ENCODE results near the gene EPDR1. TPM values are rescaled to one million over a fixed set of nuclear protein-coding genes. Genes with fewer than 3 reads are reported as not detected.

Gene EPDR1
- polyA plus RNA-seq, 1 donor (not counting 4 experiments of a cell fraction or from before 2014, with no cell fraction given) = not detected

DNA sequence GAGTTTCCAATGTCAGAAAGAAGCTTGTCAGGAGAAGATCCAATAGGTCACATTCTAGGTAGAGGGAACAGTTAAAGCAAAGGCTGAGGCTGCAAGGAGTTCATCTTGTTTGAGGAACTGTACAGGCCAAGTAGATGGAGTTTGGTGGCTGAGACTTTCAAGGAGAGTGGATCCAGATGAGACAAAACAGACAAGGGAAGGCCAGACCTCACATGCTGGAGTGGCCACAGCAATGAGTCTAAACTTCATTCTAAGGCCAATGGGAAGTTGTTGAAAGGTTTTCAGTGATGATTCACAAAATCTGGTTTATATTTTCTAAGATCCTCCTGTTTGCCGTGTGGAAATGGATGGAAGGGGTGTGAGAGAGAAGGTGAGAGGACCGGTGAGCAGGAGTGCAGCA, 40.0 kb downstream of the EPDR1 start:
- Histone ChIP-seq H3K9me3 (ENCODE audit: control insufficient read depth, low read depth, low read length) (no peaks in the 10 kb centered on the region), H3K27ac (ENCODE audit: control insufficient read depth, insufficient read depth, low read length) (no peak overlapping the region), H3K9ac (ENCODE audit: control insufficient read depth, extremely low read depth, insufficient read depth, low read length) (no peak overlapping the region), H3K9me1 (ENCODE audit: control insufficient read depth, extremely low read depth, insufficient read depth, low read length) (no peaks in the 10 kb centered on the region), H3K4me2 (ENCODE audit: control insufficient read depth, extremely low read depth, insufficient read depth, low read depth, low read length) (no peak overlapping the region), H3K4me3 (ENCODE audit: control insufficient read depth in 2 of 3, extremely low read depth in 1 of 3, insufficient read depth in 2 of 3, low read depth in 1 of 3, low read length in 3 of 3) (no peak overlapping the region), H3K27me3 (ENCODE audit: control insufficient read depth, extremely low read depth, insufficient read depth, low read length) (no peaks in the 10 kb centered on the region), H3K36me3 (ENCODE audit: control insufficient read depth in 2 of 2, extremely low read depth in 1 of 2, insufficient read depth in 2 of 2, low read length in 2 of 2) (no peaks in the 10 kb centered on the region), H3K79me2 (ENCODE audit: control insufficient read depth, insufficient read depth, low read length) (no peaks in the 10 kb centered on the region), H3K4me1 (ENCODE audit: control insufficient read depth, extremely low read depth, insufficient read depth, low read length) (no peaks in the 10 kb centered on the region), H2AFZ (ENCODE audit: control insufficient read depth, low read length) (no peak overlapping the region), H4K20me1 (ENCODE audit: control insufficient read depth, extremely low read depth, insufficient read depth, low read length) (no peaks in the 10 kb centered on the region)
- TF ChIP-seq, protein P1, sequence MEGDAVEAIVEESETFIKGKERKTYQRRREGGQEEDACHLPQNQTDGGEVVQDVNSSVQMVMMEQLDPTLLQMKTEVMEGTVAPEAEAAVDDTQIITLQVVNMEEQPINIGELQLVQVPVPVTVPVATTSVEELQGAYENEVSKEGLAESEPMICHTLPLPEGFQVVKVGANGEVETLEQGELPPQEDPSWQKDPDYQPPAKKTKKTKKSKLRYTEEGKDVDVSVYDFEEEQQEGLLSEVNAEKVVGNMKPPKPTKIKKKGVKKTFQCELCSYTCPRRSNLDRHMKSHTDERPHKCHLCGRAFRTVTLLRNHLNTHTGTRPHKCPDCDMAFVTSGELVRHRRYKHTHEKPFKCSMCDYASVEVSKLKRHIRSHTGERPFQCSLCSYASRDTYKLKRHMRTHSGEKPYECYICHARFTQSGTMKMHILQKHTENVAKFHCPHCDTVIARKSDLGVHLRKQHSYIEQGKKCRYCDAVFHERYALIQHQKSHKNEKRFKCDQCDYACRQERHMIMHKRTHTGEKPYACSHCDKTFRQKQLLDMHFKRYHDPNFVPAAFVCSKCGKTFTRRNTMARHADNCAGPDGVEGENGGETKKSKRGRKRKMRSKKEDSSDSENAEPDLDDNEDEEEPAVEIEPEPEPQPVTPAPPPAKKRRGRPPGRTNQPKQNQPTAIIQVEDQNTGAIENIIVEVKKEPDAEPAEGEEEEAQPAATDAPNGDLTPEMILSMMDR (optimal IDR thresholded peaks at IDR 0.05 in 1 of 3, IDR thresholded peaks at IDR 0.05 in 1 of 3, conservative IDR thresholded peaks at IDR 0.05 in 1 of 3; ENCODE audit: extremely low read depth in 1 of 3, insufficient read depth in 2 of 3, low read length in 3 of 3) = no peak
- no peak for TF ChIP-seq EZH2 (IDR thresholded peaks at IDR 0.05; ENCODE audit: low read length)
- dilution Hi-C loops (cut with MboI; ENCODE audit: extremely low pct_ligation_motif_present, low sequenced_read_pairs) = no loop called here
- FAIRE-seq (no peak), DNase-seq (ENCODE audit: low read depth, low spot score) (no peak)

- Histone ChIP-seq H3K9me1 (ENCODE audit: control insufficient read depth, extremely low read depth, insufficient read depth, low read length) (no peaks in the 10 kb centered on the region), H3K79me2 (ENCODE audit: control insufficient read depth, insufficient read depth, low read length) (no peaks in the 10 kb centered on the region), H3K4me3 (ENCODE audit: control insufficient read depth in 2 of 3, extremely low read depth in 1 of 3, insufficient read depth in 2 of 3, low read depth in 1 of 3, low read length in 3 of 3) (no peak overlapping the region), H2AFZ (ENCODE audit: control insufficient read depth, low read length) (no peak overlapping the region), H3K27me3 (ENCODE audit: control insufficient read depth, extremely low read depth, insufficient read depth, low read length) (no peaks in the 10 kb centered on the region), H3K36me3 (ENCODE audit: control insufficient read depth in 2 of 2, extremely low read depth in 1 of 2, insufficient read depth in 2 of 2, low read length in 2 of 2) (no peaks in the 10 kb centered on the region), H3K4me2 (ENCODE audit: control insufficient read depth, extremely low read depth, insufficient read depth, low read depth, low read length) (no peak overlapping the region), H4K20me1 (ENCODE audit: control insufficient read depth, extremely low read depth, insufficient read depth, low read length) (no peaks in the 10 kb centered on the region), H3K27ac (ENCODE audit: control insufficient read depth, insufficient read depth, low read length) (no peak overlapping the region), H3K4me1 (ENCODE audit: control insufficient read depth, extremely low read depth, insufficient read depth, low read length) (no peaks in the 10 kb centered on the region), H3K9ac (ENCODE audit: control insufficient read depth, extremely low read depth, insufficient read depth, low read length) (no peak overlapping the region), H3K9me3 (ENCODE audit: control insufficient read depth, low read depth, low read length) (no peaks in the 10 kb centered on the region)
- dilution Hi-C loops (cut with MboI; ENCODE audit: extremely low pct_ligation_motif_present, low sequenced_read_pairs) = no loop called here
- no peak for TF ChIP-seq EZH2 (IDR thresholded peaks at IDR 0.05; ENCODE audit: low read length)
- TF ChIP-seq, protein P1 (optimal IDR thresholded peaks at IDR 0.05 in 1 of 3, IDR thresholded peaks at IDR 0.05 in 1 of 3, conservative IDR thresholded peaks at IDR 0.05 in 1 of 3; ENCODE audit: extremely low read depth in 1 of 3, insufficient read depth in 2 of 3, low read length in 3 of 3) = no peak
- DNase-seq (ENCODE audit: low read depth, low spot score) (no peak), FAIRE-seq (no peak)
Measured at GRCh38 chr7:37961251-37961650, 40.8 kb downstream of the EPDR1 start.
